RWPE1 (cell line): ENCODE data around the gene AKAP8L.

Experiments used
- CTCF ChIA-PET: fragments of 350-600 bp; sonication (Branson Sonifier 250); formaldehyde crosslinking; extraction: SDS; loops from one replicate; lab custom pipeline; 2021; lab: Yijun Ruan, JAX
- POLR2A ChIA-PET: fragments of 400-600 bp; formaldehyde crosslinking; extraction: SDS; loops from one replicate; lab custom pipeline; 2020; ENCODE audit warnings: antibody characterized with exemption; ENCODE audit not compliant: low non-redundant PET; lab: Yijun Ruan, JAX
- DNase-seq: peaks from one replicate; pipeline ENCODE4 v3.0.0; 2012; ENCODE audit warnings: low spot score
- H3K27ac ChIP-seq: fragments of 450-650 bp; 2 replicates; pipeline ENCODE4 v1.5.1; 2017
- TF ChIP-seq, protein P1 (sequence below): fragments of 450-650 bp; conservative IDR thresholded peaks from 2 replicates; pipeline ENCODE4 v1.5.1; 2017; ENCODE audit warnings: low read depth, mild to moderate bottlenecking

The AKAP8L gene

DNA sequence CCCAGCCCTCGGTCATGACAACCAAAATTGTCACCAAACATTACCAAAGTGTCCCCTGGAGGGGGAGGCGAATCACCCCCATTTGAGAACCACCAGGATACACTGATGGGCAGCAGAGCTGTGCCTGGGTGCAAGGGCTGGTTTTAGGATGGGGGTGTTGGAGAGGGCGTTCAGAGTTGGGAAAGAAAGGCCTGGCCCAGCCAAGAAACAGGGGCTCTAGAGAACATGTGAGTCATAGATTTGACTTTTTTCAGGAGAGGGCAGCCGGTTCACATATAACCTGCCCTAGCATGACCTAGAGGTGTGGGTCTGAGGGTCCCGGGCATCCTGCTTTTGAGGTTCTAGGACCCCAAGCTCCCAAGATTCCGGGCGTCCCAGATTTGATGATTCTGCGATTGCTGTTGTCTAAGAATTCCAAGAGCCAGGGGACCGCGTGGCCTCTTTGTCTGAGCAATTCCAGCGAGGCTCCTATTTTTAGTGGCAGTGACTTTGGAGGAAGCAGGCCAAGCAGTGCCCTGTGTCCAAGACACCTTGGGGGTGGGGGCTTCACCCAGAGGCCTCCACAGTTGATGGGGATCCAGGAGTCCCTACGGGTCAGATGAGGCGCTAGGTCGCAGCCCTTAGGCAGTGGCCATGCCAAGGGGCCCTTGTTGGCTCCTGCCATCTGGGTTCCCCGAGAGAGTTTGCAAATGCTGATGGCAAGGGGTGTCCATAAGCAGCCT lies 25.9 kb upstream of the AKAP8L start:
- ChIA-PET POLR2A (no interaction called here), CTCF (no interaction called here)
- H3K27ac ChIP-seq = peak overlapping the region; percentile 4; the same call in 1 of the 2 replicates
- no peak for DNase-seq
- TF ChIP-seq, protein P1, sequence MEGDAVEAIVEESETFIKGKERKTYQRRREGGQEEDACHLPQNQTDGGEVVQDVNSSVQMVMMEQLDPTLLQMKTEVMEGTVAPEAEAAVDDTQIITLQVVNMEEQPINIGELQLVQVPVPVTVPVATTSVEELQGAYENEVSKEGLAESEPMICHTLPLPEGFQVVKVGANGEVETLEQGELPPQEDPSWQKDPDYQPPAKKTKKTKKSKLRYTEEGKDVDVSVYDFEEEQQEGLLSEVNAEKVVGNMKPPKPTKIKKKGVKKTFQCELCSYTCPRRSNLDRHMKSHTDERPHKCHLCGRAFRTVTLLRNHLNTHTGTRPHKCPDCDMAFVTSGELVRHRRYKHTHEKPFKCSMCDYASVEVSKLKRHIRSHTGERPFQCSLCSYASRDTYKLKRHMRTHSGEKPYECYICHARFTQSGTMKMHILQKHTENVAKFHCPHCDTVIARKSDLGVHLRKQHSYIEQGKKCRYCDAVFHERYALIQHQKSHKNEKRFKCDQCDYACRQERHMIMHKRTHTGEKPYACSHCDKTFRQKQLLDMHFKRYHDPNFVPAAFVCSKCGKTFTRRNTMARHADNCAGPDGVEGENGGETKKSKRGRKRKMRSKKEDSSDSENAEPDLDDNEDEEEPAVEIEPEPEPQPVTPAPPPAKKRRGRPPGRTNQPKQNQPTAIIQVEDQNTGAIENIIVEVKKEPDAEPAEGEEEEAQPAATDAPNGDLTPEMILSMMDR = no peak

- POLR2A ChIA-PET = no interaction called here
- TF ChIP-seq, protein P1 = no peak
- DNase-seq = no peak
- H3K27ac ChIP-seq = no peak overlapping the region
- CTCF ChIA-PET = interaction anchor here (0.6 kb wide), 1 partner anchor 1026 kb away, joined by 3 read pairs; no protein-coding TSS in a partner anchor
Measured at GRCh38 chr19:15443838-15444237, 25.1 kb upstream of the AKAP8L start.

DNA sequence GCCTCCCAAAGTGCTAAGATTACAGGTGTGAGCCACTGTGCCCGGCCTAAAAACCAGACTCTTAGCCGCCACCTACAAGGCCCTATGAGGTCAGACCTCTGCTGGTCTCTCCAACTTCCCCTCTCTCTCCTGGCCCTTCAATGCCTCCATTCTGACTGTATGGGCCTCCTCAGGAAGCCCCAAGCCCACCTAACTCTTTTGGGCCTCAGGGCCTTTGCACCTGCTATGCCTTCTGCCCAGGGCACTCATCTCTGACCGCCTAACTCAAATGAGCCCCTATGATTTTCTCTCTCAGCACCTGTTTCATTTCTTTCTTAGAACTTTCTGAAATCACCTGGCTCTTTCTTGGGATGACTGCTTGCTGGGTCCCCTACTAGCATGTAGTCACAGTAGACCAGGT lies 24.5 kb upstream of the AKAP8L start:
- POLR2A ChIA-PET = no interaction called here
- H3K27ac ChIP-seq = no peak overlapping the region
- TF ChIP-seq, protein P1 = no peak
- DNase-seq = no peak
- CTCF ChIA-PET = interaction anchor here (0.6 kb wide), 1 partner anchor 1025 kb away, joined by 3 read pairs; no protein-coding TSS in a partner anchor

- ChIA-PET POLR2A (no interaction called here), CTCF (no interaction called here)
- no peak for DNase-seq
- TF ChIP-seq, protein P1 = no peak
- no peak overlapping the region for H3K27ac ChIP-seq
Measured at GRCh38 chr19:15442142-15442920, 23.5 kb upstream of the AKAP8L start.

DNA sequence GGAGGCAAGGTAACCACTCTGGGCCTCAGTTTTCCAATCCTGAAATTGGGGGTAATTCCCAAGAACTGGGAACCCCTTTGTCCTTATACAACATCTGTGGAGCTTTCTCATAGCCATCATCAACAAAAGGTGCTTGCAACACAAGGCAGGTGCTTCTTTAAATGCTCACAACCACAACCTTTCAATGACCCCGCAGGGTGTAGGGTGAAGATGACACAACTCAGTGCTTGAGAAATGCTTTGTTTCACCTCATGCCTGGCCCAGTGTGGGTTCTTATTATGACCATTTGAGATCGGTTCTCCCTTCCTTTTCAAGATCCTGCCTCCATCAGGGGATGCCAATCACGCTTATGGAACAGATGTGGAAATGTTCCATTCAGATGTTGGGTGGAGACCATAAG lies 22.5 kb upstream of the AKAP8L start:
- DNase-seq = no peak
- H3K27ac ChIP-seq = no peak overlapping the region
- TF ChIP-seq, protein P1 = no peak
- CTCF ChIA-PET = no interaction called here
- POLR2A ChIA-PET = no interaction called here

- DNase-seq = no peak
- TF ChIP-seq, protein P1 = no peak
- no peak overlapping the region for H3K27ac ChIP-seq
- ChIA-PET CTCF (no interaction called here), POLR2A (no interaction called here)
Measured at GRCh38 chr19:15439821-15440641, 21.2 kb upstream of the AKAP8L start.
